Measurements from ENCODE around the gene STX5. TPM values are rescaled to one million over a fixed set of nuclear protein-coding genes. Genes with fewer than 3 reads are reported as not detected.
A peak's percentile ranks its signal among the peaks of the same experiment; 100 is the strongest.

STX5 gene
- total and polyA plus RNA-seq, 10 of the 15 experiments (the other 5 are each of a cell fraction or from before 2014, with no cell fraction given), result 3.8 to 35.4 (median 27.4) TPM

DNA sequence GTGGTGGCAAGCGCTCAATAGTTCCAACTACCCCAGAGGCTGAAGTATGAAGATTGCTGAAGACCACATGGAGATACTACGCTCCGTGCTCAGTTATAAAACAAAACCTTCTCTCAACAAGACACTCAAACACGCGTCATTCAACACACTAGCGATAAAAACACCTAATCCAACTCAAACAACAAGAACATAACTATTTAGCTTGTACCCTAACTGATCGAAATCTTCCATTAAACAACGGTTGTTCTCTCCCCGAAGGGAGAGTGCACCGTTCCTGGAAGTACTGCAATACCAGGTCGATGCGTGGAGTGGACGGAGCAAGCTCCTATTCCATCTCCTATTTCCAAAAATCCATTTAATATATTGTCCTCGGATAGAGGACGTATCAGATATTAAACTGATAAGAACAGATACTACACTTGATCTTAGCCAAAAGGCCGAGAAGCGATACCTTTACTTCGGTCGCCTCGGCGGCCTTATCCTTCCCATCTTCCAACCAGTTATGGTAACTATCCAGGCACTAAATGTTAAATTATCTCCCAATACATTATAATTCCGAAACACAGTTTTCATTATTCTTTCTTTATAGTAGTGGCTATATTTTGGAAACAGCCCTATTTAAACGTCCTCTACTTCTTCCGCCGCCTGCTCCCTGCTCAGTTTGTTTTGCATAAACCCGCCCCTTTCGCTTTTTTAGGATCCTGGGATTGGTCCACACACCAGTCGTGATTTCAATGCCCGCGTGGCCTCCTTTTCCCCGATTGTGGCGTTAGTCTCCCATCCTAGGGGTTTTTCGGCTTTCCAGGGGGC lies 9.7 kb upstream of the STX5 start (continued):
- TF ChIP-seq, protein P1, sequence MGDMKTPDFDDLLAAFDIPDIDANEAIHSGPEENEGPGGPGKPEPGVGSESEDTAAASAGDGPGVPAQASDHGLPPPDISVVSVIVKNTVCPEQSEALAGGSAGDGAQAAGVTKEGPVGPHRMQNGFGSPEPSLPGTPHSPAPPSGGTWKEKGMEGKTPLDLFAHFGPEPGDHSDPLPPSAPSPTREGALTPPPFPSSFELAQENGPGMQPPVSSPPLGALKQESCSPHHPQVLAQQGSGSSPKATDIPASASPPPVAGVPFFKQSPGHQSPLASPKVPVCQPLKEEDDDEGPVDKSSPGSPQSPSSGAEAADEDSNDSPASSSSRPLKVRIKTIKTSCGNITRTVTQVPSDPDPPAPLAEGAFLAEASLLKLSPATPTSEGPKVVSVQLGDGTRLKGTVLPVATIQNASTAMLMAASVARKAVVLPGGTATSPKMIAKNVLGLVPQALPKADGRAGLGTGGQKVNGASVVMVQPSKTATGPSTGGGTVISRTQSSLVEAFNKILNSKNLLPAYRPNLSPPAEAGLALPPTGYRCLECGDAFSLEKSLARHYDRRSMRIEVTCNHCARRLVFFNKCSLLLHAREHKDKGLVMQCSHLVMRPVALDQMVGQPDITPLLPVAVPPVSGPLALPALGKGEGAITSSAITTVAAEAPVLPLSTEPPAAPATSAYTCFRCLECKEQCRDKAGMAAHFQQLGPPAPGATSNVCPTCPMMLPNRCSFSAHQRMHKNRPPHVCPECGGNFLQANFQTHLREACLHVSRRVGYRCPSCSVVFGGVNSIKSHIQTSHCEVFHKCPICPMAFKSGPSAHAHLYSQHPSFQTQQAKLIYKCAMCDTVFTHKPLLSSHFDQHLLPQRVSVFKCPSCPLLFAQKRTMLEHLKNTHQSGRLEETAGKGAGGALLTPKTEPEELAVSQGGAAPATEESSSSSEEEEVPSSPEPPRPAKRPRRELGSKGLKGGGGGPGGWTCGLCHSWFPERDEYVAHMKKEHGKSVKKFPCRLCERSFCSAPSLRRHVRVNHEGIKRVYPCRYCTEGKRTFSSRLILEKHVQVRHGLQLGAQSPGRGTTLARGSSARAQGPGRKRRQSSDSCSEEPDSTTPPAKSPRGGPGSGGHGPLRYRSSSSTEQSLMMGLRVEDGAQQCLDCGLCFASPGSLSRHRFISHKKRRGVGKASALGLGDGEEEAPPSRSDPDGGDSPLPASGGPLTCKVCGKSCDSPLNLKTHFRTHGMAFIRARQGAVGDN (IDR thresholded peaks at IDR 0.05), result peak; percentile 100
- TF ChIP-seq, protein P2, sequence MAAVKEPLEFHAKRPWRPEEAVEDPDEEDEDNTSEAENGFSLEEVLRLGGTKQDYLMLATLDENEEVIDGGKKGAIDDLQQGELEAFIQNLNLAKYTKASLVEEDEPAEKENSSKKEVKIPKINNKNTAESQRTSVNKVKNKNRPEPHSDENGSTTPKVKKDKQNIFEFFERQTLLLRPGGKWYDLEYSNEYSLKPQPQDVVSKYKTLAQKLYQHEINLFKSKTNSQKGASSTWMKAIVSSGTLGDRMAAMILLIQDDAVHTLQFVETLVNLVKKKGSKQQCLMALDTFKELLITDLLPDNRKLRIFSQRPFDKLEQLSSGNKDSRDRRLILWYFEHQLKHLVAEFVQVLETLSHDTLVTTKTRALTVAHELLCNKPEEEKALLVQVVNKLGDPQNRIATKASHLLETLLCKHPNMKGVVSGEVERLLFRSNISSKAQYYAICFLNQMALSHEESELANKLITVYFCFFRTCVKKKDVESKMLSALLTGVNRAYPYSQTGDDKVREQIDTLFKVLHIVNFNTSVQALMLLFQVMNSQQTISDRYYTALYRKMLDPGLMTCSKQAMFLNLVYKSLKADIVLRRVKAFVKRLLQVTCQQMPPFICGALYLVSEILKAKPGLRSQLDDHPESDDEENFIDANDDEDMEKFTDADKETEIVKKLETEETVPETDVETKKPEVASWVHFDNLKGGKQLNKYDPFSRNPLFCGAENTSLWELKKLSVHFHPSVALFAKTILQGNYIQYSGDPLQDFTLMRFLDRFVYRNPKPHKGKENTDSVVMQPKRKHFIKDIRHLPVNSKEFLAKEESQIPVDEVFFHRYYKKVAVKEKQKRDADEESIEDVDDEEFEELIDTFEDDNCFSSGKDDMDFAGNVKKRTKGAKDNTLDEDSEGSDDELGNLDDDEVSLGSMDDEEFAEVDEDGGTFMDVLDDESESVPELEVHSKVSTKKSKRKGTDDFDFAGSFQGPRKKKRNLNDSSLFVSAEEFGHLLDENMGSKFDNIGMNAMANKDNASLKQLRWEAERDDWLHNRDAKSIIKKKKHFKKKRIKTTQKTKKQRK (IDR thresholded peaks at IDR 0.05; ENCODE audit: low read depth, low read length), result peak; percentile 63
- TF ChIP-seq REST (IDR thresholded peaks at IDR 0.05; ENCODE audit: low read depth, low read length) (peak; percentile 40; the same call in 1 of the 2 replicates), BCL11A (IDR thresholded peaks at IDR 0.05; ENCODE audit: low read depth, low read length) (peak; percentile 93), SRF (IDR thresholded peaks at IDR 0.05; ENCODE audit: low read depth in 2 of 2, low read length in 2 of 2) (no peak), ETV6 (conservative IDR thresholded peaks at IDR 0.05 in 1 of 2, IDR thresholded peaks at IDR 0.05 in 1 of 2; ENCODE audit: borderline replicate concordance in 1 of 2, low read depth in 1 of 2) (peak in 1 of 2 experiments; percentile 92; a peak in 2 of 4 replicates), SMARCA5 (IDR thresholded peaks at IDR 0.05) (peak; percentile 78), CBX3 (IDR thresholded peaks at IDR 0.05; ENCODE audit: borderline replicate concordance, low read depth) (no peak), TARDBP (IDR thresholded peaks at IDR 0.05; ENCODE audit: borderline replicate concordance) (peak; percentile 99), RELA (IDR thresholded peaks at IDR 0.05; ENCODE audit: borderline replicate concordance, partially characterized antibody) (peak; percentile 69), NR2C1 (IDR thresholded peaks at IDR 0.05) (peak; percentile 70)
- TF ChIP-seq, protein P3, sequence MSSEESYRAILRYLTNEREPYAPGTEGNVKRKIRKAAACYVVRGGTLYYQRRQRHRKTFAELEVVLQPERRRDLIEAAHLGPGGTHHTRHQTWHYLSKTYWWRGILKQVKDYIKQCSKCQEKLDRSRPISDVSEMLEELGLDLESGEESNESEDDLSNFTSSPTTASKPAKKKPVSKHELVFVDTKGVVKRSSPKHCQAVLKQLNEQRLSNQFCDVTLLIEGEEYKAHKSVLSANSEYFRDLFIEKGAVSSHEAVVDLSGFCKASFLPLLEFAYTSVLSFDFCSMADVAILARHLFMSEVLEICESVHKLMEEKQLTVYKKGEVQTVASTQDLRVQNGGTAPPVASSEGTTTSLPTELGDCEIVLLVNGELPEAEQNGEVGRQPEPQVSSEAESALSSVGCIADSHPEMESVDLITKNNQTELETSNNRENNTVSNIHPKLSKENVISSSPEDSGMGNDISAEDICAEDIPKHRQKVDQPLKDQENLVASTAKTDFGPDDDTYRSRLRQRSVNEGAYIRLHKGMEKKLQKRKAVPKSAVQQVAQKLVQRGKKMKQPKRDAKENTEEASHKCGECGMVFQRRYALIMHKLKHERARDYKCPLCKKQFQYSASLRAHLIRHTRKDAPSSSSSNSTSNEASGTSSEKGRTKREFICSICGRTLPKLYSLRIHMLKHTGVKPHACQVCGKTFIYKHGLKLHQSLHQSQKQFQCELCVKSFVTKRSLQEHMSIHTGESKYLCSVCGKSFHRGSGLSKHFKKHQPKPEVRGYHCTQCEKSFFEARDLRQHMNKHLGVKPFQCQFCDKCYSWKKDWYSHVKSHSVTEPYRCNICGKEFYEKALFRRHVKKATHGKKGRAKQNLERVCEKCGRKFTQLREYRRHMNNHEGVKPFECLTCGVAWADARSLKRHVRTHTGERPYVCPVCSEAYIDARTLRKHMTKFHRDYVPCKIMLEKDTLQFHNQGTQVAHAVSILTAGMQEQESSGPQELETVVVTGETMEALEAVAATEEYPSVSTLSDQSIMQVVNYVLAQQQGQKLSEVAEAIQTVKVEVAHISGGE (CRISPR knock-in tag; IDR thresholded peaks at IDR 0.05), result peak; percentile 87
